Fibroblast of pulmonary artery (primary cell): ENCODE measurements around the gene TMEM108.

Source experiments
- DNase-seq: peaks from one replicate; pipeline ENCODE4 v3.0.0-alpha.2; 2010; ENCODE audit warnings: low read depth
- H3K4me3 ChIP-seq: replicated peaks from 2 replicates; pipeline ENCODE4 v1.5.1; 2011; ENCODE audit warnings: low read depth, mild to moderate bottlenecking, control low read depth, low read length, moderate library complexity
- CTCF ChIP-seq: IDR thresholded peaks from 2 replicates; pipeline ENCODE4 v1.5.1; 2011; ENCODE audit warnings: mild to moderate bottlenecking, control low read depth, low read length, inconsistent platforms; ENCODE audit errors: missing control alignments

Gene TMEM108

GRCh38 chr3:133089906-133090485, 51.8 kb downstream of the TMEM108 start:
- no peak overlapping the region for H3K4me3 ChIP-seq
- DNase-seq = no peak
- no peak for TF ChIP-seq CTCF

- no peak for DNase-seq
- TF ChIP-seq CTCF = no peak
- H3K4me3 ChIP-seq = no peak overlapping the region
Observed at GRCh38 chr3:133092681-133093080, 54.5 kb downstream of the TMEM108 start.

- no peak for DNase-seq
- no peak for TF ChIP-seq CTCF
- H3K4me3 ChIP-seq = no peak overlapping the region
Observed at GRCh38 chr3:133093366-133093765, 55.2 kb downstream of the TMEM108 start.

GRCh38 chr3:133096900-133097613, 58.9 kb downstream of the TMEM108 start:
- no peak for TF ChIP-seq CTCF
- H3K4me3 ChIP-seq = no peak overlapping the region
- peak; percentile 39 for DNase-seq

GRCh38 chr3:133103706-133104105, 65.5 kb downstream of the TMEM108 start:
- TF ChIP-seq CTCF = no peak
- H3K4me3 ChIP-seq = no peak overlapping the region
- no peak for DNase-seq

GRCh38 chr3:133106169-133106568, 68.0 kb downstream of the TMEM108 start:
- no peak overlapping the region for H3K4me3 ChIP-seq
- TF ChIP-seq CTCF = no peak
- no peak for DNase-seq

GRCh38 chr3:133112666-133113065, 74.5 kb downstream of the TMEM108 start:
- DNase-seq = peak; percentile 21
- TF ChIP-seq CTCF = no peak
- H3K4me3 ChIP-seq = no peak overlapping the region
